ENCODE measurements around the gene ZBTB20. TPM values are rescaled to one million over a fixed set of nuclear protein-coding genes. Genes with fewer than 3 reads are reported as not detected.

ZBTB20 gene
- total RNA-seq, 3 donors from 2014 or later (not counting 1 experiment from before 2014, with no cell fraction given): 52.7 to 58.3 (median 55.9) TPM

DNA sequence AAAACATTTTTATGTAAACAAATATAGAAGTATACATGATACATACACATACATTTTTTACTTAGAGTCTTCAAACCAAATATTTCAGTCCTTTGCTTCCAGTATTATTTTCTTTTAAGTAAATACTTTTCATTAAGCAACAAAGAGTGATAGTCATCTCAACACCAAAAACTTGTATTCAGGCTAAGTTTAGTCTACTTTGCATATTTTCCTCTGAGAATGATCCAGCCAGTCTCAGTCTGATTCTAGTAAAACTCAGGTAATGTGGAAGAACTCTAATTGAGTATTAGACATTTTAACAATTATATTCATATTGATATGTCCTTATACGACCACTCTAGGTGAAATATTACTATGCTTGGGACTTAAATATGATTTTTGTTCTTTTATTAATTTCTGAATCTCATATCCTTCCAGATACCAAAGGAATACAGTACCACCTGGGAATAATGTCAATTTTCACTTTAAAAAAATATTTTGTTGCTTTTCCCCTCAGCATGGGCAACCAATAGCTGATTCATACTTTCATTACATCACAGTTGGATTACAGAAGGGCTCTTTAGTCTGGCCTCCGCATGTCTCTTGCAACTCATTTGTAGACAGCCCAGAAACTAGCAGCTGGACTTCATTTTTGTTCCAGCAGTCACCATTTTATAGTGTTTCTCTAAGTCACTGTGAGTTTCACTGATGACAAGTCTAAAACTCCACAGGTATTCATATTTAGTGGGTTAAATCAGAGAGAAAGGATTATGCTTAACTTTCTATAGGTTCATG, 390.4 kb downstream of the ZBTB20 start:
- Mint-ChIP-seq H3K4me1 (peaks cover 0 to 9% of the 10 kb centered on the region in 2 donors), H3K4me3 (no peak overlapping the region), H3K36me3 (no peaks in the 10 kb centered on the region), H3K9me3 (no peaks in the 10 kb centered on the region), H3K27me3 (ENCODE audit: low read depth in 2 of 2) (no peaks in the 10 kb centered on the region), H3K27ac (no peak overlapping the region)
- Histone ChIP-seq H3K36me3 (ENCODE audit: control insufficient read depth, insufficient read depth, low read length) (no peaks in the 10 kb centered on the region), H3K4me3 (ENCODE audit: low read length) (no peak overlapping the region), H3K4me1 (ENCODE audit: control insufficient read depth, insufficient read depth, low read length) (no peaks in the 10 kb centered on the region), H3K27me3 (ENCODE audit: control insufficient read depth, insufficient read depth, low read length) (no peaks in the 10 kb centered on the region), H3K27ac (ENCODE audit: low read length) (no peak overlapping the region), H3K9me3 (ENCODE audit: control insufficient read depth, insufficient read depth, low read length) (no peaks in the 10 kb centered on the region)
- DNase-seq: no peak
- 100% methylated on average over 1 of the region's 2 CpGs for WGBS (ENCODE audit: insufficient coverage)
- intact Hi-C loops (cut with micrococcal nuclease): no loop called here
- TF ChIP-seq, protein P1, sequence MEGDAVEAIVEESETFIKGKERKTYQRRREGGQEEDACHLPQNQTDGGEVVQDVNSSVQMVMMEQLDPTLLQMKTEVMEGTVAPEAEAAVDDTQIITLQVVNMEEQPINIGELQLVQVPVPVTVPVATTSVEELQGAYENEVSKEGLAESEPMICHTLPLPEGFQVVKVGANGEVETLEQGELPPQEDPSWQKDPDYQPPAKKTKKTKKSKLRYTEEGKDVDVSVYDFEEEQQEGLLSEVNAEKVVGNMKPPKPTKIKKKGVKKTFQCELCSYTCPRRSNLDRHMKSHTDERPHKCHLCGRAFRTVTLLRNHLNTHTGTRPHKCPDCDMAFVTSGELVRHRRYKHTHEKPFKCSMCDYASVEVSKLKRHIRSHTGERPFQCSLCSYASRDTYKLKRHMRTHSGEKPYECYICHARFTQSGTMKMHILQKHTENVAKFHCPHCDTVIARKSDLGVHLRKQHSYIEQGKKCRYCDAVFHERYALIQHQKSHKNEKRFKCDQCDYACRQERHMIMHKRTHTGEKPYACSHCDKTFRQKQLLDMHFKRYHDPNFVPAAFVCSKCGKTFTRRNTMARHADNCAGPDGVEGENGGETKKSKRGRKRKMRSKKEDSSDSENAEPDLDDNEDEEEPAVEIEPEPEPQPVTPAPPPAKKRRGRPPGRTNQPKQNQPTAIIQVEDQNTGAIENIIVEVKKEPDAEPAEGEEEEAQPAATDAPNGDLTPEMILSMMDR (IDR thresholded peaks at IDR 0.05): no peak
- ATAC-seq: no peak

DNA sequence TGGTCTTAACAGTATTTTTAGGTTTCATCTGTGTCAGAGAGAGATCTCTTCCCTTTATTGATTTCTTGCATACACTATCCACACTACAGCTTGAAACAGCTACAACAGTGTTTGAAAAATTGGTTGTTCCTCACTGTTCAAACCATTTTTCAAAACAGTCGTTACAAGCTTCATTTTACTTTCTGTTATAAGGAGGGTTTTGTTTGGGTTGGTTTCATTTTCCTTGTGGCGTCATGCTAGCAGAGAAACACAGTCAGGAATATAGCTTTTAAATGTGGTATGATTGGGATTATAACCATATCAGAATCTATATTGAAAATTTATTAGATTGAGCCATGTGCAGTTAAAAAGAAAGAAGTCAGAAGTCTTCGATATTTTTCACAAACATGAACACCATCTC, 400.6 kb downstream of the ZBTB20 start:
- H3K9me3 Mint-ChIP-seq: no peaks in the 10 kb centered on the region
- ATAC-seq: peak; percentile 52 to 70 (median 64)
- H3K27ac ChIP-seq (ENCODE audit: low read length): peak overlapping the region; percentile 21
- no CpG with 5 or more reads among the region's 3 CpGs for WGBS (ENCODE audit: insufficient coverage)
- no peaks in the 10 kb centered on the region for H3K4me1 ChIP-seq (ENCODE audit: control insufficient read depth, insufficient read depth, low read length)
- peak overlapping the region; percentile 84 for H3K4me3 Mint-ChIP-seq
- peaks cover 15% of the 10 kb centered on the region in 2 donors for H3K4me1 Mint-ChIP-seq
- H3K9me3 ChIP-seq (ENCODE audit: control insufficient read depth, insufficient read depth, low read length): no peaks in the 10 kb centered on the region
- peak overlapping the region; percentile 86 to 90 for H3K27ac Mint-ChIP-seq
- H3K36me3 ChIP-seq (ENCODE audit: control insufficient read depth, insufficient read depth, low read length): no peaks in the 10 kb centered on the region
- no peaks in the 10 kb centered on the region for H3K27me3 ChIP-seq (ENCODE audit: control insufficient read depth, insufficient read depth, low read length)
- H3K27me3 Mint-ChIP-seq (ENCODE audit: low read depth in 2 of 2): no peaks in the 10 kb centered on the region
- H3K36me3 Mint-ChIP-seq: no peaks in the 10 kb centered on the region
- intact Hi-C loops (cut with micrococcal nuclease): no loop called here
- TF ChIP-seq, protein P1 (IDR thresholded peaks at IDR 0.05): no peak
- peak in 1 of 2 donors; percentile 3 for DNase-seq
- peak overlapping the region; percentile 24 for H3K4me3 ChIP-seq (ENCODE audit: low read length)

DNA sequence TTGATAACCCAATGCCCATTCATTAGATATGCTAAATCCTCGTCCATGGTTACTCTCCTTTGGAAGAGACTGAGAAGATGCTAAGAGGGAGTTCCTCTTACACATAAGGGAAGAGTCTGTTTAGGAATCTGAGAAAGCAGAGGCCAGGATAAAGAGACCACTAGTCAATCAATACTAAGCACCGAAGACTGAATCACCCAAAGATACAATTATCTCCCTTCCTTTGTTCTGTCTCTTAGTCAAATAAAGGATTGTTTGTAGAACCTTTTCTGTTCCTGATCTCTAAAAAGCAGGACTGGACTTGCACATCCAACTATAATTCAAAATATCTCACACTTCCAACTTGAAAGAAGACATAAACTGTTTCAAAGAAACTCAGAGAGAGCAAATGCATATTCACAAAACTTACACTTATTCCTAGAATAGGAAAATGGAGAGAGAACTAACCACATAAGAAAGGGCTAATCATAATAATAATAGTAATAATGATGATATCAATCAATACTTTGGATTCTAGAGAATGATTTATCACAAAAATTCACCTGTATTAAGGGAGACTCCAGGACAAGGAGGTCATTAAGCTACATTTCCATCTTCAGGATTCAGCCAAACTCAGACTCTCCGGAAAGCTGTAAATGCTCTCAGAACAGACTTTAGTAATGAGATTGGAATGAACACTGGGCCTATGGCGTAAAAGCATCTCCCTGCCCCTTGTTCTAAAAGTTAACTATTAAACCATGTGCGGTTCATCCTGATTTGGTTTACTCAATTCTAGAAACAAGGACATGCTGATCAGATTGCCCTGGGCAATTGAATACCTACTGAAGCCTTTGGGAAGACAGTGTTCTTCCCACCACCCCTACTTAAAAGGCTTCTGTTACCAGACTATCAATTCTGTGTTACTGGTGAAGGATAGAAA, 401.5 kb downstream of the ZBTB20 start:
- no peaks in the 10 kb centered on the region for H3K36me3 Mint-ChIP-seq
- peak overlapping the region; percentile 84 for H3K4me3 Mint-ChIP-seq
- peak overlapping the region; percentile 86 to 90 for H3K27ac Mint-ChIP-seq

More for the DNA sequence above, 401.5 kb downstream of the ZBTB20 start:
- no peaks in the 10 kb centered on the region for H3K9me3 ChIP-seq (ENCODE audit: control insufficient read depth, insufficient read depth, low read length)
- no peak overlapping the region for H3K4me3 ChIP-seq (ENCODE audit: low read length)
- no peak overlapping the region for H3K27ac ChIP-seq (ENCODE audit: low read length)
- 94% methylated on average over 3 of the region's 5 CpGs for WGBS (ENCODE audit: insufficient coverage)
- TF ChIP-seq, protein P1 (IDR thresholded peaks at IDR 0.05): no peak
- no peaks in the 10 kb centered on the region for H3K27me3 Mint-ChIP-seq (ENCODE audit: low read depth in 2 of 2)
- H3K27me3 ChIP-seq (ENCODE audit: control insufficient read depth, insufficient read depth, low read length): no peaks in the 10 kb centered on the region
- H3K9me3 Mint-ChIP-seq: no peaks in the 10 kb centered on the region
- no peaks in the 10 kb centered on the region for H3K4me1 ChIP-seq (ENCODE audit: control insufficient read depth, insufficient read depth, low read length)
- no peaks in the 10 kb centered on the region for H3K36me3 ChIP-seq (ENCODE audit: control insufficient read depth, insufficient read depth, low read length)
- peaks cover 15% of the 10 kb centered on the region in 2 donors for H3K4me1 Mint-ChIP-seq
- no peak for DNase-seq
- intact Hi-C loops (cut with micrococcal nuclease): no loop called here
- no peak for ATAC-seq
